HG02678 (cell line): ENCODE measurements around the gene PTPRU.
"Not testable (repeated sequence)": the region's sequence is repeated elsewhere in the genome, so short reads cannot be mapped to it uniquely, and the experiment has no call there.

Source experiments
- ATAC-seq: cut with Tn5 transposase; IDR thresholded peaks from one replicate; pipeline ENCODE4 v1.9.1; 2021; ENCODE audit warnings: mild to moderate bottlenecking, moderate library complexity; ENCODE audit not compliant: unreplicated experiment

PTPRU gene

DNA sequence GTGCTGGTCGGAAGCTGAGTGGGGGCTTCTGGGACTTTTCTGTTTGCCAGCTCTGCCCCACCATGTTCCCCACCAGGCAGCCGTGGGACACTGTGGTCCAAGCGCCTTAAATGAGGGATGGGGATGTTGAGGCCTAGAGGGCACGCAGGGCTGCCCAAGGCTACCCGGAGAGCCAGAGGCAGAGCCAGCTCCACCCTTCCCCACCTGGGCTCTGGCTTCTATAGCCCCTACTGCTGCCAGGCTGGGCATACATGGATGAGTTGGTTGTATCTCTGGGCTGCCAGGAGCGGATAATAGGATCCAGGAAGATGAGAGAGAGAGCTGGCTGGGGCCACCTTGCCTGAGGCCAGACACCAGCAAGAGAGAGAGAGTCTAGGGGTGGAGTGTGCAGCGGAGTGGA, 49.4 kb downstream of the PTPRU start:
- no peak for ATAC-seq

GRCh38 chr1:29286194-29286767, 50.0 kb downstream of the PTPRU start:
- ATAC-seq, result no peak

DNA sequence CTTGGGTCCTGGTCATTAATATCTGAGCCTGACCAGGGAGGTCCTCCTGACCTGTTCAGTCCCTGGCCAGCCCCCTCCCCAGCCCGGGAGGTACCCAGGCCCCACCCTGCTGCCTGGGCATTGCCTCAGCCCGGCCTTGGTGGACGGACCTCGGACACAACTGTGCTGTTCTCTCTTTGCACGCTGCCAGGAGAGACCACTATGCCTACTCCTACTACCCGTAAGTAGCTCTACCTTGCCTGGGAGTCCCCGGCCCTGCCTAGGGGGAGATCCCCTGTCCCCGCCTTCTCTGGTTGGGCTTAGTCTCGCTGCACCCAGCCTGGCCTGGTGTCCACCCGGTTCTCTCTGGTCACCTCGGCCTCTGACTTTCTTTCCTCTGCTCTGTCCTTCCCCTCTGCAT, 53.2 kb downstream of the PTPRU start:
- no peak for ATAC-seq

DNA sequence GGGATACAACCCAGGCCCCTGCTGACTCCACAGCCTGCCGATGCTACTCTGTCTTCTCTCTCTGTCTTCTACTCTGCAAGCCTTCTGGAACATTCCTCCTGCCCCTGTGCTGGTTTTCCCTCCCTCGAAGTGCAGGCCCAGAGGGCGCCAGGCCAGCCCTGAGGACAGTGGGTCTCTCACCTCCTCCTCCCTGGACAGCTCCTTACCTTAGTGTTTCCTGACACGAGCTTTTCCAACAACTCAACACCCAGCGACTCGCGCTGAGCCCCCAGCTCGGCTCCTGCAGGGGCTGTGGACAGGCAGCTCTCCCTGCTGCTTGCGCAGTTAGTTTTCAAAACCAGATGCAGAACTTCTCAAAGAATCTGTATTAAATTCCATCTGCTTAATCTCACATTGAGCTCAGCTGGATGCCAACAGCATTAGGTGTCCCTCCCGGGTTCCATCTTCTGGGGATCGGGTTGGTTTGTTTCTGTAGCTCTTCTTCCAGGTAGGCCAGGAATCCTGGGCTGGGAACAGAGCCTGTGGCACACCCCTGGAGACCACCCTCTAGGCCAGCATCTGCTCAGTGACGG, 54.2 kb downstream of the PTPRU start:
- ATAC-seq, result no peak

GRCh38 chr1:29291756-29292155, 55.4 kb downstream of the PTPRU start:
- ATAC-seq, result no peak

DNA sequence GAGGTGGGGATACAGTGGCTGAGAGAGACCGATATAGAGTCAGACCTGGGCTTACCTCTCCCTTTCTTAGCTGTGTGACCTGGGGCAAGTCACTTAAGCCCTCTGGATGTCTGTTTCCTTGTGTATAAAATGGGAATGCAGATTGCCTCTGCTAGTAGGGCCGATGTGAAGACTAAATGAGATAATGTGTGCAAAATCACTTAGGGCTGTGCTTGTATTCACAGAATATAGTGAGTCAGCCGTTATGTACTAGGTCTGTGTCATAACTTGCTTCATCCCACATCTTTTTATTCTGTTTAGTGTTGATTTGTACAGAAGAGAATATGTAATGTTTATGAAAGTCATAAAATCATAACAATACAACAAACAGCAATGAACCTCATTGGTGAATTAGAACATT, 56.0 kb downstream of the PTPRU start:
- ATAC-seq, result no peak

- no peak for ATAC-seq
These were observed 61.1 kb downstream of the PTPRU start for GRCh38 chr1:29297450-29297849.

DNA sequence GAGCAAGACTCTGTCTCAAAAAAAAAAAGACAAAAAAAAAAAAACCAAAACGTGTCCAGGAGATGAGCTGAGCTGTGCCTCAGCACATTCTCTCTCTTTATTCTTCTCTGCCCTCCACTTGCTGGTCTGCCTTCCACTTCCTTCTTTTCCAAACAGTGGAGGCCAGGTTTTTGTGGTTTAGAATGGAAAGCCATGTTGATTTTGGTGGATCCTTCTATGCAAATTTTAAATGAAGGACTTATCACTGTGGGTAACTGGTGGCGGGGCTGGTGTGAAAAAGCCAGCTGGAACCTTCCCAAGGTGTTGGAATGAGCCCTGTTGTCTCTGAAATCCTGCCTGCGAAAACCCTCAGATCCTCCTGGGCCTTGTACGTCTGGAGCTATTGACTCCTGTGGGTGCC, 61.9 kb downstream of the PTPRU start:
- ATAC-seq, result no peak

DNA sequence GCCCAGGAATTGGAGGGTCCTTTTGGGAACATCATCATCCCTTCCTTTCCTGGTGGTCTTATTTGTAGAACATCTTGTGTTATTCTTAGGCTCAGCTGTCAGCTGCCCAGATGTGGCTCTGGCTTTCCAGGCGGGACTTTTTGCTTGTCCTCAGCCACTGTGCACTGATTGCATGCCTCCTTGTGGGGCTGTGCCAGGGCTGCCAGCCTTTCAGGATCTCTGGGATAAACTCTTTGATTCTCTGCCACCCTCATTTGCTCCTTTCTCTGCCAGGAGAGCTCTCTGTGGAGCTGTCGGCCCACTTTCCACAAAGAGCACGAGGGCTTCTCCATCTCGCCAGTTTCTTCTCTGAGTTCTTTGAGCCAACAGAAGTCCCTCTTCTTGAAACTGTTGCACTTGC, 63.1 kb downstream of the PTPRU start:
- ATAC-seq, result no peak

GRCh38 chr1:29301732-29302131, 65.4 kb downstream of the PTPRU start:
- not testable (repeated sequence) for ATAC-seq

DNA sequence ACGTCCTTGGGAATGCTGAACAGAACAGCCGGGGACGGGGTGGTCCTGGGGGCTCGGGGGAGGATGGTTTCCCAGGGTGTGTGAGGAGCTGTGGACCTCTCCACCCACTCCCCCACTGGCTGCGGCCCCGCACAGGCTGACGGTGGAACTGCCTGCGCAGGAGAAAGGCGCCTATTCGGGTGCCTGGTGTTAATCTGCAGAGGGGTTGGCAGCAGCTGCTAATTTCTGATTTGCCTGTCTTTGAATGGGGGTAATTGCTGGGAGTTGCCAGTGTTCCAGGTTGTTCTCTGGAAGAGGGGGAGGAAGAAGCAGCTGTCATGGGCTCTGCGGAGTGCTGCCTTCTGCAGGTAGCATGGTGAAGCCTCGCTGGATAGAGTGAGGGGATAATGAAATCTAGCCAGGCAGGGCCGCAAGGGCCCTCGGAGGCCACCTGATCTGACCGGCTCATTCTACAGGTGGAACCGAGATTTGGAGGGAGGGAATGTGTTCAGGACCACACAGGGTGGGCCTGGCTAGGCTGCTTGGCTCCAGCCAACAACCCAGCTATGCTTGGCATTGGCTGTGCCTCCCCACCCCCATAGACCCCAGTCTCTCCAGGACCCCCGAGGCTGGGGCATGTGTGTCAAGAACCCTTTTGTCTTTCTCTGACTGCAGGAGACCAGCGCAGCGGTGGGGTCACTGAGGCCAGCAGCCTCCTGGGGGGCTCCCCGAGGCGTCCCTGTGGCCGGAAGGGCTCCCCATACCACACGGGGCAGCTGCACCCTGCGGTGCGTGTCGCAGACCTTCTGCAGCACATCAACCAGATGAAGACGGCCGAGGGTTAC, 67.1 kb downstream of the PTPRU start:
- no peak for ATAC-seq

DNA sequence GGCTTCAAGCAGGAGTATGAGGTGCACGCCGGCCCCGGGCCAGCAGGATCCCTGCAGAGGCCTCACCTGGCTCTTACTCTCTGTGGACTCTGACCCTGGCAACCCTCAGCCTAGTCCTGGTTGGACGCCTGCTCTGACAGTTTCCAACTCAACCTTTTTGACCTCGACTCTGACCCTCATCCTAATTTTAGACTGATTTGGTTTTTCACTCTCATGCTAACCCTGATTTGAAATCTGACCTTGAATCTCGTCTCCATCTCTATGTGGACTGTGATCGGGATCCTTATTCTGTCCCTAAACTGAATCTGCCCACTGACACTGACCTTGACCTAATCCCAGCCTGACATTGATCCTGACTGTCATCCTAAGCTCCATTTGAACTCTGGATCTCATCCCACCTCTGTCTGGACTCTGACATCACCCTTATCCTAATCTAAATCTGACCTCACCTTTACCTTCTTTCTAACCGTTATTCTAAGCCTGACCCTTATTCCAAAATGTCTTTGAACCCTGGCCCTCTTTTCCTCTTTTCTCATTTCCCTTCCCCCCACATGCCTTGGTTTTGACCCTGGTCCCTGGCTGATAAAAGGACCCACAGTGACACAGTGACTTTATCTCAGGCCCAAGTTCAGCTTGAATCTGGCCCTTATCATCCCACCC, 67.8 kb downstream of the PTPRU start:
- ATAC-seq, result no peak

DNA sequence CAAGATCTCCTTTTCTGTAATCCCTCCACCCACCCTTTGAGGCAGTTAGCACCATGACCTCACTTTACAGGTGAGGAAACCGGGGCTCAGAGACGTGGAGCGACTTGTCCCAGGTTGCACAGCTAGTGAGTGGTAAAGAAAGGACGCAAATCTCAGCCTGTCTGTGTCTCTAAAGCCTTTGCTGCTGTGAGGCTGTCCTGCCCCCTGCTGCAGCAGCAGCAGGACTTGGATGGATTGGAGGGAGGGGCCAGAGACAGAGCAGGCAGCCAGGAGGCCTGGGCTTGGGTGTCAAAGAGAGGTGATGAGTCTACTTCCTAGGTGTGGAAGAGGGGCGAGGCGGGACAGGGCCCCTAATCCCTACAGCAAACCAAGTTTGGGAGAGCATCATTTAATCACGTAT, 69.6 kb downstream of the PTPRU start:
- ATAC-seq, result no peak

- no peak for ATAC-seq
These were observed 70.3 kb downstream of the PTPRU start for GRCh38 chr1:29306471-29307140.

GRCh38 chr1:29309075-29309474, 72.8 kb downstream of the PTPRU start:
- ATAC-seq, result no peak

- no peak for ATAC-seq
These were observed 73.3 kb downstream of the PTPRU start for GRCh38 chr1:29309621-29310020.

DNA sequence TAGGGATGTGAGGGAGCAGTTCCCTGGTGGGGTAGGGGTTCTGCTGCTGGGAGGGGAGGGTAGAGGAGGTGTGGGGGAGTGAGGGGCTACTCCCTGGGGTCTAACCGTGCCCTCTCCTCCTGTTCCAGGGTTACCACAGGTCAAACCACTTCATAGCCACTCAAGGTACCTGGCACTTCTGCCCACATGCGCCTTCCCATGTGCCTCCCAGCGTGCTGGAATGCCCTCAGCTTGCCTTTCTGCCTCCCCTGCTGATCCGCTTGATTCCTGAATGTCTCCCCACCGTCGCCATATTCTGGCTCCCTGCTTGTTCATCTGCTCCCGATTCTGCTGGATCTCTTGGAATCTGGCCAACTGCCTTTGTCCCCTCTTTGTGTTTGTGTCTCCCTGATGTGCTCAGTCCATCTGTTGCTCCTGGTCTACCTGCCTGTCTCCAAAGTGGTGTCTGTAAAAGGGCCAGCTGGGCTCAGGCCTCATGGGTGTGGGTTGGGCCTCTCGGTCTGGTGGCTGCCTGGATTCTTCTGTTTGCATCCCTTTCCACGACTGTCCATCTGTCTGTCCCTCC, 74.4 kb downstream of the PTPRU start:
- no peak for ATAC-seq

DNA sequence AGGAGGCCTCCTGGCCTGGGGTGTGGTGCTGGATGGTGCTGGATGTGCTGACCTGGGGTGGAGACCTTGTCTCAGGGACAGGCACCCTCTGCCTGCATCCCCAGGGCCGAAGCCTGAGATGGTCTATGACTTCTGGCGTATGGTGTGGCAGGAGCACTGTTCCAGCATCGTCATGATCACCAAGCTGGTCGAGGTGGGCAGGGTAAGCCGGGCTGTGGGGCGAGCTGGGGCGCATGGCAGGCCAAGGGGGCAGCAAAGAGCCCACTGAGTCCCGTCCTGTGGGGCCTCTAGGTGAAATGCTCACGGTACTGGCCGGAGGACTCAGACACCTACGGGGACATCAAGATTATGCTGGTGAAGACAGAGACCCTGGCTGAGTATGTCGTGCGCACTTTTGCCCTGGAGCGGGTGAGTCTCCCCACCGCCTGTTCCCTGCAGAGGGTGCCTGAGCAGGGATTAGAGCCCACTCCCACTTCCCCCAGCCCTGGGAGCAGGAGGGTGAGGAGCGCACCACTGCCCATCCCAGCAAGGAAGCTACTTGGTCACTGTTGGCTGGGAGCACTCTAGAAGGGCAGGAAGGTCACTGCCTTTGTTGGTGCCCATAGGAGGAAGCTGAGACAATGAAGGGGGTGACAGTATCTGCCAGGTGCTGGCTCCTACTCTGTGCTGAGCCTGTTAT, 75.2 kb downstream of the PTPRU start:
- ATAC-seq, result no peak

DNA sequence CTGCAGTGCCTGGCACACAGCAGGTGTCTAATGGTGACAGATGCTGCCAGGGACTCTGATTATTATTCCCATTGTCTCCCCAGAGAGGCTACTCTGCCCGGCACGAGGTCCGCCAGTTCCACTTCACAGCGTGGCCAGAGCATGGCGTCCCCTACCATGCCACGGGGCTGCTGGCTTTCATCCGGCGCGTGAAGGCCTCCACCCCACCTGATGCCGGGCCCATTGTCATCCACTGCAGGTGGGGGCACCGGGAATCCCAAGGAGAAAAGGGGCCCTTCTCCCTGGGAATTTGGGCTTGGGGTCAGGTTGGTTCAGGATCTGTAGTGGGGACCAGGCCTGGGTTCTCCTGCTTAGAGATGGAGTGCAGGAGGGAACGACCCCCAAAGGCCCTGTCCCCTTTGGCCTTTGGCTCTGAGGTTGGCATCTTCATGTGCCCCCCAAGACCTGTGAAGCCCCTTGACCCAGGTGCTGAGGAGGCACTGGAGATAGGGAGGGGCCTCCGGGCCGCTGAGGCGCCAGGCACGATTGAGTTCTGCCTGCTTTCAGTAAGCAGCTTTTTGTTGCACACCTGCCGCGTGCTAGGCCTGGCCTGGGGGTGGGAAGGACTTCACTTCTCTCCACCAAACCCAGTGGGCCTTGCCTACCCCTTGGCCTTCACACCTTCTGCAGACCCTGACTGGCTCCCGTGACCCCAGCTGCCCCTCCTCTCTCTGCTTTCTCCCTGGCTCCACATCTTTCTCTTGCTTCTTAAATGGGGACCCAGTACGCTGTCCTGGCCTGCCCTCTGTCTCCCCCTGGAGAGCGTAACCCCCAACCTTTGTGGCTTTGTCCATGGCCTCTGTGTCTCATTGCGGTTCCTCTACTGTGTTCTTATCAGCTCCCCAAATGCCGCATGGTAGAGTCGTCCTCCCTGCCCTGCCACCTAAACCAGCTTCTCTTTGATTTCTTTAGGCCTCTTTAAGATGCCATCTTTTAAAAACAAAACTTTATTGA, 76.4 kb downstream of the PTPRU start:
- no peak for ATAC-seq
